K562 (cell line): Measurements from ENCODE around the gene NPAS3. TPM values are rescaled to one million over a fixed set of nuclear protein-coding genes. Genes with fewer than 3 reads are reported as not detected.

Source experiments
- ATAC-seq: fragments of 200-7000 bp; cut with Tn5 transposase; 3 replicates; pipeline ENCODE4 v1.9.1; 2020; ENCODE audit warnings: moderate library complexity
- BruUV-seq: library from RNA; stranded (reverse); fragments of 400-500 nt; replicated peaks from 2 replicates; lab custom pipeline; 2021; lab: Mats Ljungman, UMichigan
- CTCF ChIA-PET: fragments of 300-600 bp; formaldehyde crosslinking; extraction: SDS; loops from one replicate; lab custom pipeline; 2021; ENCODE audit warnings: low intra/inter-chr PET ratio; lab: Yijun Ruan, JAX
- POLR2A ChIA-PET: fragments of 300-600, 350-650 bp; sonication (Branson Sonifier 250); formaldehyde crosslinking; extraction: SDS; loops from one replicate; lab custom pipeline; 2021; ENCODE audit warnings: antibody characterized with exemption, inconsistent platforms; lab: Yijun Ruan, JAX
- DNase-seq, 4 experiments: peaks; one replicate each; pipeline versions ENCODE4 v3.0.0 to v3.0.0-alpha.2; 2011 to 2018; ENCODE audit warnings: low spot score in 3 of 4, mixed read lengths in 3 of 4; ENCODE audit errors: extremely low read depth in 1 of 4
- FAIRE-seq: peaks from 2 replicates; lab custom pipeline; 2011; peaks lifted over from hg19 to GRCh38; lab: Jason Lieb, UNC
- H2AFZ ChIP-seq: 2 replicates; pipeline ENCODE4 v1.6.0; 2011; ENCODE audit warnings: low read depth, low read length, control low read depth, inconsistent platforms
- H3K27ac ChIP-seq: fragments of 200-600 bp; 3 replicates; pipeline ENCODE4 v1.8.0; 2011; ENCODE audit warnings: low read depth, mild to moderate bottlenecking, control low read depth, inconsistent platforms, low read length, moderate library complexity, mixed read lengths; ENCODE audit errors: extremely low read depth
- H3K27me3 ChIP-seq, 2 experiments: fragments of 300-600 bp in 1 of 2; 2 replicates in 1 of 2; 3 replicates in 1 of 2; pipeline versions ENCODE4 v1.6.0 to v1.8.0; 2011; ENCODE audit warnings: inconsistent platforms in 2 of 2, low read length in 2 of 2, mild to moderate bottlenecking in 1 of 2, mixed read lengths in 1 of 2, moderate library complexity in 1 of 2; ENCODE audit not compliant: control insufficient read depth in 2 of 2, insufficient read depth in 2 of 2
- H3K36me3 ChIP-seq: fragments of 300-600 bp; 3 replicates; pipeline ENCODE4 v1.8.0; 2011; ENCODE audit warnings: mild to moderate bottlenecking, low read length, inconsistent platforms; ENCODE audit not compliant: control insufficient read depth, insufficient read depth
- H3K4me1 ChIP-seq, 2 experiments: fragments of 200-600 bp in 1 of 2; replicated peaks in 1 of 2; 2 replicates in 1 of 2; 3 replicates in 1 of 2; pipeline versions ENCODE4 v1.5.1 to v1.8.0; 2011; ENCODE audit warnings: inconsistent platforms in 2 of 2, low read length in 2 of 2, mild to moderate bottlenecking in 1 of 2, mixed read lengths in 1 of 2, moderate library complexity in 1 of 2; ENCODE audit not compliant: control insufficient read depth in 2 of 2, insufficient read depth in 2 of 2
- H3K4me2 ChIP-seq: 2 replicates; pipeline ENCODE4 v1.6.1; 2011; ENCODE audit warnings: low read length, control low read depth, inconsistent platforms, mixed read lengths; ENCODE audit not compliant: insufficient read depth
- H3K4me3 ChIP-seq: fragments of 200-600 bp; sonication (generic), shearing (Covaris generic); 2 replicates; pipeline ENCODE4 v1.5.1; 2016; ENCODE audit warnings: control low read depth, inconsistent platforms
- H3K79me2 ChIP-seq: fragments of 200-600 bp; 3 replicates; pipeline ENCODE4 v1.8.0; 2011; ENCODE audit warnings: low read length, inconsistent platforms; ENCODE audit not compliant: control insufficient read depth, insufficient read depth
- H3K9ac ChIP-seq, 2 experiments: 2 replicates each; pipeline versions ENCODE4 v1.6.0 to v1.6.1; 2011; ENCODE audit warnings: low read depth in 2 of 2, low read length in 2 of 2, control low read depth in 1 of 2, inconsistent platforms in 1 of 2, mild to moderate bottlenecking in 1 of 2, mixed read lengths in 1 of 2; ENCODE audit not compliant: insufficient read depth in 1 of 2
- H3K9me1 ChIP-seq: one replicate; pipeline ENCODE4 v1.6.0; 2011; ENCODE audit warnings: inconsistent platforms, mild to moderate bottlenecking, low read length, moderate library complexity; ENCODE audit not compliant: control insufficient read depth, insufficient read depth
- H3K9me3 ChIP-seq: replicated peaks from 2 replicates; pipeline ENCODE4 v1.5.1; 2011; ENCODE audit warnings: low read depth, low read length, inconsistent platforms; ENCODE audit not compliant: control insufficient read depth, insufficient read depth
- H4K20me1 ChIP-seq: replicated peaks from 2 replicates; pipeline ENCODE4 v1.6.1; 2011; ENCODE audit warnings: low read length, inconsistent platforms, mixed read lengths; ENCODE audit not compliant: control insufficient read depth, insufficient read depth
- CHD2 ChIP-seq: IDR thresholded peaks from 2 replicates; pipeline ENCODE4 v1.6.1; 2011; ENCODE audit warnings: low read depth, low read length
- CXXC5 ChIP-seq: fragments of 250-450 bp; sonication (Bioruptor Pico); IDR thresholded peaks from 2 replicates; pipeline ENCODE4 v1.8.0; 2022; ENCODE audit warnings: inconsistent platforms, mild to moderate bottlenecking, moderate library complexity
- DDX20 ChIP-seq: fragments of 450-650 bp; IDR thresholded peaks from 2 replicates; pipeline ENCODE4 v1.6.1; 2016; ENCODE audit warnings: missing genetic modification characterization, low read depth, mild to moderate bottlenecking, missing compliant biosample characterization, moderate library complexity
- ETV5 ChIP-seq: sonication (generic); formaldehyde crosslinking; IDR thresholded peaks from 2 replicates; pipeline ENCODE4 v1.4.0; 2020; ENCODE audit warnings: low read depth, mild to moderate bottlenecking, missing genetic modification reagents
- ETV6 ChIP-seq, 3 experiments: fragments of 150-350 bp in 1 of 3; sonication (generic) in 1 of 3; formaldehyde crosslinking in 1 of 3; IDR thresholded peaks; 2 replicates each; pipeline versions ENCODE4 v1.6.1 to v1.8.0; 2014 to 2022; ENCODE audit warnings: borderline replicate concordance in 2 of 3, low read depth in 2 of 3, antibody characterized with exemption in 1 of 3, low read length in 1 of 3, mild to moderate bottlenecking in 1 of 3, missing genetic modification reagents in 1 of 3
- HNRNPH1 ChIP-seq: fragments of 200-400 bp; formaldehyde crosslinking; optimal IDR thresholded peaks from 2 replicates; pipeline ENCODE3; 2017; ENCODE audit warnings: low read depth, mild to moderate bottlenecking, low read length, moderate library complexity
- NONO ChIP-seq, 2 experiments: fragments of 200-400 bp in 1 of 2; fragments of 450-650 bp in 1 of 2; formaldehyde crosslinking in 1 of 2; IDR thresholded peaks; 2 replicates each; pipeline ENCODE4 v1.6.1; 2017; ENCODE audit warnings: low read depth in 2 of 2, mild to moderate bottlenecking in 2 of 2, moderate library complexity in 2 of 2, low read length in 1 of 2
- RBFOX2 ChIP-seq: fragments of 200-400 bp; formaldehyde crosslinking; IDR thresholded peaks from 2 replicates; pipeline ENCODE4 v1.6.1; 2017; ENCODE audit warnings: low read depth, mild to moderate bottlenecking, low read length, moderate library complexity
- SRSF1 ChIP-seq: fragments of 200-400 bp; formaldehyde crosslinking; IDR thresholded peaks from 2 replicates; pipeline ENCODE4 v1.6.1; 2017; ENCODE audit warnings: mild to moderate bottlenecking, low read depth, low read length, moderate library complexity
- ZNF174 ChIP-seq: fragments of 250-450 bp; sonication (Bioruptor Pico); IDR thresholded peaks from 2 replicates; pipeline ENCODE4 v1.4.0; 2020; ENCODE audit warnings: mild to moderate bottlenecking
- ZNF41 ChIP-seq: fragments of 250-450 bp; sonication (Bioruptor Pico); conservative IDR thresholded peaks from 2 replicates; pipeline ENCODE4 v1.4.0; 2020; ENCODE audit warnings: mild to moderate bottlenecking
- WGBS: fragments of 100-300 bp; shearing (Covaris generic); methylation state at CpG from one replicate; pipeline ENCODE4 v1.1.6; 2016; ENCODE audit warnings: low coverage, mixed read lengths; ENCODE audit not compliant: insufficient coverage; ENCODE audit errors: missing lambda C conversion rate; 5-methylcytosine and 5-hydroxymethylcytosine counted together
- in situ Hi-C: fragments of 300-500 bp; cut with MboI; formaldehyde crosslinking; loops from 4 replicates; pipeline ENCODE4 v1.15.0; 2018; ENCODE audit warnings: inconsistent platforms, mixed read lengths
- intact Hi-C: fragments of 100-400 bp; cut with micrococcal nuclease; formaldehyde crosslinking; loops from 2 replicates; pipeline ENCODE4 v1.14.2; 2022
- polyA plus RNA-seq, 8 experiments: library from polyadenylated mRNA; depleted of rRNA in 4 of 8; stranded (reverse) in 5 of 8; unstranded in 3 of 8; fragments of >200 nt; fragmentation: Nextera tagmentation in 2 of 8; fragmentation: Illumina TruSeq in 1 of 8; extraction: Ambion mirVana in 2 of 8; extraction: Trizol in 1 of 8; gene quantifications; 2 replicates each; pipeline versions ENCODE4 v1.2.1 to v1.2.3, GENCODE V29; 2011 to 2014; ENCODE audit warnings: inconsistent platforms in 1 of 8, missing spikeins in 1 of 8
- total RNA-seq, 7 experiments: library from RNA; depleted of rRNA in 6 of 7; stranded (reverse); fragments of >200 nt in 6 of 7; fragmentation: Illumina TruSeq in 2 of 7; extraction: Trizol in 2 of 7; gene quantifications; 2 replicates each; pipeline versions ENCODE4 v1.2.1 to v1.2.3, GENCODE V29; 2011 to 2021; ENCODE audit warnings: low replicate concordance in 1 of 7
- TF ChIP-seq, protein P1 (sequence below): fragments of 250-450 bp; sonication (Bioruptor Pico); IDR thresholded peaks from 2 replicates; pipeline ENCODE4 v1.8.0; 2021; ENCODE audit warnings: borderline replicate concordance, mild to moderate bottlenecking, moderate library complexity; ENCODE audit not compliant: poor library complexity, severe bottlenecking

The NPAS3 gene
- total and polyA plus RNA-seq, 9 of the 15 experiments (the other 6 are each of a cell fraction or from before 2014, with no cell fraction given), result 0.04 TPM; not detected in 8

DNA sequence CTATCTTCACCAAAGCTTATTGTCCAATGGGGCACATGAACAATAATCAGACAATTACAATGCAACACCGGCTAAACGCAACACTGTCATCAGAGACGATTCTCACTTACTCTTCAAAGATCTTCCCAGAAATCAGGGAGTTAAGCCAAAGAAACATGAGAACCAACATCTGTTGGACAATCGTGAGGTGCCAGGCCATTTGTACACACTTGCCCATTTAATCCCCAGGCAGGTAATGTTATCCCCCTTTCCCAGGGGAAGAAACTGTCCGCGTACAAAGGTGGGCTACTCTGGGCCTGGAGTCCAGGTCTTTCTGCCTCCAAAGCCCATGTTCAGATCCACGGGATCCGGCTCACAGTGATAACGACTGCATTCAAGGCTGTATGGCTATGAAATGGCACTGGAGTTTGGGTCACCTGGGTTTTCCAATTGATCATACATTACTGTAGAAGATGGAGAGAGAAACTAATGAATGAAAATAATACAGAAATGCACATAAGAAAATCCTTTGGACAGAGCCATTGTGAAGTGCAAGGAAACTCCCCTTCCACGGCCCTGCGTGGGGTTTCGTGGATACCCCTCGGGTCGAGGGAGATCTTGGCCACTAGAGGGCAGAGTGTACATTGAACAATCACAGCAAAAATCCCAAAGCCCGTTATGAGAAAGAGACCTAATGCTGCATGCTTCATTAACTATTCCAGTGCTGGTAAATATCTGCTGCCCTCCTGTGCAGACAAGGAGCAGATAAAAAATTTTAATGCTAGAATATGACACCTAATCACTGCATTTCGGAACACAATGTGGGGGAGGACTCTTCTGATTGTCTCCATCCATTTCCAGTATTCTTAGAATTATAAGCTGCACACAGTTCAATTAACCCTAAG, 900.8 kb downstream of the NPAS3 start (continued):
- TF ChIP-seq CHD2 (no peak), ETV5 (CRISPR knock-in tag) (no peak), SRSF1 (no peak), ETV6 (IDR thresholded peaks at IDR 0.05; ENCODE audit: borderline replicate concordance in 1 of 2, low read depth in 2 of 2, low read length in 1 of 2) (no peak), ETV6 (CRISPR knock-in tag; IDR thresholded peaks at IDR 0.05; ENCODE audit: borderline replicate concordance) (no peak), ZNF174 (CRISPR knock-in tag) (no peak), CXXC5 (CRISPR knock-in tag) (peak; percentile 13; the same call in 1 of the 2 replicates), RBFOX2 (no peak), HNRNPH1 (no peak)

DNA sequence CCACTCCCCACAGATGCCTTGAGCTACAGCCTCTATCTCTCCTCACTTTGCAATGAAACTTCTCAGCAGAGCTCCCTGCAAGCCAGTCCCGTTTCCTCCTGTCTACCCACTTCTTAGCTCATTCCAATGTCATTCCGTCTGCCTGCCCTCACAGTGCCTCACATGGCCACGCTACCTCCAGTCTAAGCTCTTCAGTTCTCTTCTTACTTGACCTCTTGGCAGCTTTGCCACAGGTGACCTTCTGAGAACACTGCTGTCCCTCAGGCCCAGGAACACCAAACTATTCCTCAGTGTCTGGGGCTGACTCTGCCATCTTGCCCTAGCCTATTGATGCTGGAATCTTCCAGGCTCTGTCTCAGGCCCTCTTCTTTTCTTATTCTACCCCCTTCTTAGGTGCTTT, 902.1 kb downstream of the NPAS3 start:
- intact Hi-C loops, result loop anchor here (10.0 kb wide), 1 partner anchor 464 kb away; no protein-coding TSS in a partner anchor

More for the DNA sequence above, 902.1 kb downstream of the NPAS3 start:
- FAIRE-seq, result no peak
- in situ Hi-C loops, result loop anchor here (10.0 kb wide), 1 partner anchor 384 kb away; no protein-coding TSS in a partner anchor
- Histone ChIP-seq H3K9me1 (no peaks in the 10 kb centered on the region), H4K20me1 (no peaks in the 10 kb centered on the region), H3K27me3 (no peaks in the 10 kb centered on the region), H3K4me1 (peaks cover 5 to 23% of the 10 kb centered on the region in 2 experiments; a peak in 4 of 5 replicates), H3K79me2 (no peaks in the 10 kb centered on the region), H3K27ac (no peak overlapping the region), H3K4me3 (no peak overlapping the region), H3K36me3 (no peaks in the 10 kb centered on the region), H3K9ac (no peak overlapping the region), H2AFZ (no peak overlapping the region)
- no TSS peak for BruUV-seq
- 70% methylated on average over 3 of the region's 3 CpGs for WGBS
- POLR2A ChIA-PET, result interaction anchor here (0.5 to 1.0 kb wide), 2 partner anchors 8 to 332 kb away, joined by 3 read pairs; no protein-coding TSS in a partner anchor
- no peak for ATAC-seq
- DNase-seq, result no peak
- TF ChIP-seq, protein P1, sequence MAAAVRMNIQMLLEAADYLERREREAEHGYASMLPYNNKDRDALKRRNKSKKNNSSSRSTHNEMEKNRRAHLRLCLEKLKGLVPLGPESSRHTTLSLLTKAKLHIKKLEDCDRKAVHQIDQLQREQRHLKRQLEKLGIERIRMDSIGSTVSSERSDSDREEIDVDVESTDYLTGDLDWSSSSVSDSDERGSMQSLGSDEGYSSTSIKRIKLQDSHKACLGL, result no peak
- no peak for TF ChIP-seq NONO (IDR thresholded peaks at IDR 0.05; ENCODE audit: low read depth in 2 of 2, low read length in 1 of 2)
- TF ChIP-seq DDX20, result no peak
- TF ChIP-seq ZNF41 (CRISPR knock-in tag), result no peak
- TF ChIP-seq, all 486 proteins: peak for 0
- Histone ChIP-seq H3K9me3 (no peaks in the 10 kb centered on the region), H3K4me2 (no peak overlapping the region)
- CTCF ChIA-PET, result interaction anchor here (0.5 kb wide), 1 partner anchor 480 kb away, joined by 3 read pairs; no protein-coding TSS in a partner anchor
